ENCODE results near the gene OOEP.
A peak's percentile ranks its signal among the peaks of the same experiment; 100 is the strongest.
"Not testable (repeated sequence)": the region's sequence is repeated elsewhere in the genome, so short reads cannot be mapped to it uniquely, and the experiment has no call there.

Gene OOEP
- total RNA-seq: 0 to 0.66 (median 0) reads per million in 17 experiments

- no peak for DNase-seq
These were observed at the start of gene OOEP for GRCh38 chr6:73369563-73369962. TSS of gene OOEP (minus strand) at chr6:73369897. CDS start at chr6:73369792, 105 bp downstream.

DNA sequence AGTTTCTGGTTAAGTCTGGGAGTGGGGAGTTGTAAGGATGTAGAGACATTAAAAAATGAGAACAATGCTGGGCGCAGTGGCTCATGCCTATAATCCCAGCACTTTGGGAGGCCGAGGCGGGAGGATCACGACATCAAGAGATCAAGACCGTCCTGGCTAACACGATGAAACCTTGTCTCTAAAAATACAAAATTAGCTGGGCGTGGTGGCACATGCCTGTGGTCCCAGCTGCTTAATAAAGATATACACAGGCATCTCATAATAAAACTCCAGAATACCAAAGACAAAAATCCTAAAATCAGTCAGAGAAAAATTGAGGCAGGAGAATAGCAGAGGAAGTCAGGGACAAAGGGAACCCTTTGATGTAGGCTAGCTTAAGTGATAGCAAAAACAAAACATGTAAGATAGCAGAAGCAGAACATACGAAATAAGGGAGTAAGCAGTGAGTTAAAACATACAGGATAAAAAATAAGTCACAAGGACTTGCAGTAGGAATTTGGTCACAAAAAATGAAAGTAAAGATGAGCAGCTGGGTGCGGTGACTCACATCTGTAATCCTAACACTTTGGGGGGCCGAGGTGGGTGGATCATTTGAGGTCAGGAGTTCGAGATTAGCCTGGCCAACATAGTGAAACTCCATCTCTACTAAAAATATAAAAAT is 48.5 kb upstream of the OOEP start:
- DNase-seq: no peak

DNA sequence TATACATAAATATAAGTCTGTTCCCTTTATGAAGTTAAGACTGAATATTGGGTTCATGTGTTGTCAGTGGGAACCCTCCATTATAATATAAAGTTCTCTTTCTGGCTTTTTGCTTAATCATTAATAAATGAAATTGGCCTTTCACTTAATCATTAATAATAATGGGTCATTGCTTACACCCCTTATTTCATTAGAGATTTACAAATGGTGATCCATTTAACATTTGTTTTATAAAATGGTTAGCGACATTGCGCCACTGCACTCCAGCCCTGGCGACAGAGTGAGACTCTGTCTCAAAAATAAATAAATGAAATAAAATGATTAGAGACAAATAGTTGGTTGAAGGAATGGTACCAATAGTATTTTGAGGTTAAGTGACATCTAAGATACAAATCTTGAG is 43.4 kb upstream of the OOEP start:
- no peak for DNase-seq

GRCh38 chr6:73409395-73409794 is 39.7 kb upstream of the OOEP start:
- DNase-seq: no peak

DNA sequence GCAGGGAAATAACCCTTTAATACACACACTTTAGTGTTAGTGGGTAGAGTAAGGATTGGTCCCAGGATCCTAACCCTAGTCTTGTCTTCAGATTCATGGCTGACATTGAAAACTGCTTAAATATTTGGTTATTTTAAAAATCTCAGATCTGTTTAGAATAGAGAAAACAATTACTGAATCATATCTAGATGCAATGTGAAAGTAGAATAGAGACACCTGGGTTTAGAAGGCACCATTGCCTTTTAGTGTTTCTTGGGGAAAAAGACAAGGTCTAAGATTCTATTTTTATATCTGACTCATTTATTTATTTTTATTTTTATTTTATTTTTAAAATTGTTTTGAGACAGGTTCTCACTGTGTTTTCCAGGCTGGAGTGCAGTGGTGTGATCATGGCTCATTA is 31.0 kb upstream of the OOEP start:
- no peak for DNase-seq

GRCh38 chr6:73395875-73396274 is 26.2 kb upstream of the OOEP start:
- no peak for DNase-seq

DNA sequence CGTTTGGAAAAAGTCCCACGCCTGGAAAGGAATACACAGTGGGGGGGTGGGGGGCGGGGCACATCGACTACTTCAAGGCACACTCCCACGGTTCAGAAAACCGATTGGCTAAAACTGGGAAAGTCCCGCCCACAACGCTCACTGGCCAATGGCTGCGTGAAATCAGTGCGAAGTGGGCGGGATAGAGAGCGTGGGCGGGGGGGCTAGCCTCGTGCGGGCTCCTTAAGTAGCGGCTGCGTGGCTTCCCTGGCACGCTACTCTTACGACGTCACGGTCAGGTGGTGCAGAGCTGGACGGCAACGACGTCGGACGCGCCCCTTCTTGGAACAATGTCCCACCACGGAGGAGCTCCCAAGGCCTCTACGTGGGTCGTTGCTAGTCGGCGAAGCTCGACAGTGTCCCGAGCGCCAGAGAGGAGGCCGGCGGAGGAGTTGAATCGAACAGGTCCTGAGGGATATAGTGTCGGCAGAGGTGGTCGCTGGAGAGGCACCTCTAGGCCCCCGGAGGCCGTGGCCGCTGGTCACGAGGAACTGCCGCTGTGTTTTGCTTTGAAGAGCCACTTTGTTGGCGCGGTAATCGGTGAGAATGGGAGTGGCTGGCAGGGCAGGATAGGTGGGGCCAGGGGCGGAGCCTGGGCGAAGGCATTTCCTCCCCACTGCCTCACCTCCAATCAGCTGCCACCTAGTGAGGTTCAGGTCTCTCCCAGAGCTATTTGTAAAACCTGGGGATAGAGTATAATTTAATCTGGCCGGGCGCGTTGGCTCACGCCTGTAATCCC is 25.1 kb upstream of the OOEP start, which contains the start of gene DDX43:
Gene DDX43, plus strand, starts transcription at position 252 of the 778 bp plus-strand sequence. Its CDS starts 78 bp downstream, at position 330.
- peak; percentile 50 to 64 (median 62) for DNase-seq

DNA sequence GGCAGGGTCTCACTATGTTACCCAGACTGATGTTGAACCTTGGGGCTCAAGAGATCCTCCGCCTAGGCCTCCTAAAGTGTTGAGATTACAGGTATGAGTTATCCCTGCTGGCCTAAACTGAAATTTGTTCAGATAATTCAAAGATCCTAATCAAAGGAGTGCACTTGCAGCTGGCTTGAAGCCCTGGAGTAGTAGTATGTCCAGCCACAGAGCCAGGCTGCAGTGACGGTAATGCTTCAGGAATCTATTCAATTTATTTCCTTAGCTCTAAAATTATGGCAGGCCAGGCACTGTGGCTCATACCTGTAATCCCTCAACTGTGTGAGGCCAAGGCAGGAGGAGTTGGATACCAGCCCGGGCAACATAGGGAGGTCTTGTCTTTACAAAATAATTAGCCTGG is 23.6 kb upstream of the OOEP start:
- DNase-seq: no peak

- DNase-seq: not testable (repeated sequence)
These were observed 22.5 kb upstream of the OOEP start for GRCh38 chr6:73392188-73392587.

- no peak for DNase-seq
These were observed 22.0 kb upstream of the OOEP start for GRCh38 chr6:73391675-73392074.

DNA sequence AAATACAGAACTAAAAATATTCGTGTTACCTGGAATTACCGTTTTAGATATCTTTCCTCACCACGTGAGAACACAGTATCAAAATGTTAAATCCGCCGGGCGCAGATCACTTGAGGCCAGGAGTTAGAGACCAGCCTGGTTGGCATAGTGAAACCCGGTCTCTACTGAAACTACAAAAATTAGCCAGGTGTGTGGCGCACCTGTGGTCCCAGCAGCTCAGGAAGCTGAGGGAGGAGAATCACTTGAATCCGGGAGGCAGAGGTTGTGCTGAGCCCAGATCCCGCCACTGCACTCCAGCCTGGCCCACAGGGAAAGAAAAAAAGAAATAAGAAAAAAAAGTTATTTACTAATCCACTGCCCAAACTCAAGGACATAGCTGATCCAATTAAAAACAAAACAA is 20.2 kb upstream of the OOEP start:
- no peak for DNase-seq

- DNase-seq: peak; percentile 68 to 80 (median 72)
These were observed 19.3 kb upstream of the OOEP start for GRCh38 chr6:73388800-73389512.

- DNase-seq: peak in 1 of 4 experiments; percentile 6
These were observed 18.7 kb upstream of the OOEP start for GRCh38 chr6:73388433-73388799.

DNA sequence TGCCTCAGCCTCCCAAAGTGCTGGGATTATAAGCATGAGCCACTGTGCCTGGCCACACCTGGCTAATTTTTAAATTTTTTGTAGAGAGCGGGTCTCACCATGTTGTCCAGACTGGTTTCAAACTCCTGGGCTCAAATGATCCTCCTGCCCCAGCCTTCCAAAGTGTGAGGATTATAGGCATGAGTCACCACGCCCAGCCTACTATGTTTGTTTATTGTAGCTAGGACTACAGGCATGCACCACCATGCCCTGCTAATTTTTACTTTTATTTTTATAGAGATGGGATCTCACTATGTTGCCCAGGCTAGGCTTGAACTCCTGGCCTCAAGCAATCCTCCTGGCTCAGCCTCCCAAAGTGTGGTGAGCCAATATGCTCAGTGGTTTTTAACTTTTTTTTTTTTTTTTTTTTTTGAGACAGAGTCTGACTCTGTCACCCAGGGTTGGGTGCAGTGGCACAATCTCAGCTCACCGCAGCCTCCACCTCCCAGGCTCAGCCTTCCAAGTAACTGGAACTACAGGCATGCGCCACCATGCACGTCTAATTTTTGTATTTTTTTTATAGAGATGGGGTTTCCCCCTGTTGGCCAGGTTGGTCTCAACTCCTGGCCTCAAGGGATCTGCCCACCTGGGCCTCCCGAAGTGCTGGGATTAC is 12.9 kb upstream of the OOEP start:
- no peak for DNase-seq

DNA sequence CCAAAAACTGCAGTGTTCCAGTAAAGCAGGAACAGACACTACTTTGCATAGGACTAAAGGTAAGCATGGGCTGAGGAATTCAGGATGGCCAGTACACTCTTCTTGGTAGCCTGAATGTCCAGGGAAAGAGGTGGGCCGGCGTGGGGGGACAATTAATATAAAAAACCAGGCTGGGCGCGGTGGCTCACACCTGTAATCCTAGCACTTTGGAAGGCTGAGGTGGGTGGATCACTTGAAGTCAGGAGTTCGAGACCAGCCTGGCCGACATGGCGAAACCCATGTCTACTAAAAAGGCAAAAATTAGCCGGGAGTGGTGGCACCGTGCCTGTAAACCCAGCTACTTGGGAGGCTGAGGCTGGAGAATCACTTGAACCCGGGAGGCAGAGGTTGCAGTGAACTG is 11.8 kb upstream of the OOEP start:
- not testable (repeated sequence) for DNase-seq

DNA sequence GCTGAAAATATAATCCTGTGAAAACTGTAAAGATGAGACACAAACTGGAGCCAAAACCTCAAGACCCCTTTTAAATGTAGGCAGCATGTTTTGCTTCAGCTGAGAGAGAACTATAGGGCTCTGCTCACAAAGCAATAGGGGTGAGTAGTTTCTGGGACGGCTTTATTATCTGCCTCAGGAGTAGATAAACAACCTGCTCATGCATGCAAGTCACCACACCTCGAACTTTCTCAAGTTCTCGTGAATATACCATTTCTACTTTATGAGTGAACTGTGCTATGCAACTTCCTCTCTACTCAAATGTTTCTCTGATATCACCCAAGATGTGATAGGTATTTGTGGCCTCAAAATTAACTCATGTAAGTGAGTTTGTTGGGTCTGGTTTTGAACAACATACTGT is 7.5 kb upstream of the OOEP start:
- DNase-seq: no peak

DNA sequence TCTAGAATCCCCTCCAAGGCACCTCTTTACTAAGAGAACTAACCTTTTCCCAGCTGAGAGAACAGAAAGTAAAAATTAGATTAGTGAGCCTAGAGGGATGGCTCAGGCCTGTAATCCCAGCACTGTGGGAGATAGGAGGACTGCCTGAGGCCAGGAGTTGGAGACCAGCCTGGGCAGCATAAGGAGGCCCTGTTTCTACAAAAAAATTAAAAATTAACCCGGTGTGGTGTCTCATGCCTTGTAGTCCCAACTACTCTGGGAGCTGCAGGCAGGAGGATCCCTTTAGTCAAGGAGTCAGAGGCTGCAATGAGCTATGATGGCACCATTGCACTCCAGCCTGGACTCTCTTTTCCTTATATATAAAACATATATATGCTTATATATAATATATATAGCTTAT is 5.5 kb upstream of the OOEP start:
- no peak for DNase-seq

- no peak for DNase-seq
These were observed 2.8 kb upstream of the OOEP start for GRCh38 chr6:73372516-73372915.

DNA sequence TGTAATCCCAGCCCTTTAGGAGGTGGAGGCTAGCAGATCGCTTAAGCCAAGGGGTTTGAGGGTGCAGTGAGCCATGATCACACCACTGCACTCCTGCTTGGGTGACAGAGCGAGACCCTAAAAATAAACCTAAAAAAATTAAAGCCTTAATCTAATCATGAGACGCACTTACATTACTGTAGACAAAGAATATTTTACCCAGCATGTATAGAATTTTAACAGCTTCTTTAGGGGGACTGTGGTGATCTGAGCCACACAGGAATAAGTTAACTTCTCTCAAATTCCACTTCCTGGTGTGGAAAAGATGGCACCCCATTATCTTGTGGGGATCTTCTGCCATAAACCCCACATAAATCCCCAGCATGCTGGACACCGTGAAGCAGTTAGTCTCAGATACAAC is 2.3 kb upstream of the OOEP start:
- no peak for DNase-seq

DNA sequence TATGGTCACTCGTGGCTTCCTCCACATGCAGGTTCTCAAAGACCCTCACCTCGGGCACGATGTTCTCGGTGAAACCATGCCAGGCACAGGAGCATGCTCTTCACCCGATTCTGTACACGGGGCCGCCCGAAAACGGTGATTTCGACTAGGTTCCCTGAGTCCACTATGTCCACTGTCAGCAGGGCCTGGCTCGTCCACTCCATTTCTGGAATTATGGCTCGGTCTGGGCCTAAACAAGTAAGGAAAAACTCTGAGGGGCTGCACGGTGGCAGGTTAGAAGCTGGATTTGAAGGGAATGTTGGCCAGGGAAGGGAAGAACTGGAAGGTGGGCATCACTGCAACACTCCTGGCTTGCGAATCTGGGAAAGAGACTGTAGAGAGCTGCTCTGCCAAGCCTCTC is 540 bp downstream of the OOEP start:
- DNase-seq: no peak

- DNase-seq: no peak
These were observed 1.0 kb downstream of the OOEP start for GRCh38 chr6:73368675-73369074.

DNA sequence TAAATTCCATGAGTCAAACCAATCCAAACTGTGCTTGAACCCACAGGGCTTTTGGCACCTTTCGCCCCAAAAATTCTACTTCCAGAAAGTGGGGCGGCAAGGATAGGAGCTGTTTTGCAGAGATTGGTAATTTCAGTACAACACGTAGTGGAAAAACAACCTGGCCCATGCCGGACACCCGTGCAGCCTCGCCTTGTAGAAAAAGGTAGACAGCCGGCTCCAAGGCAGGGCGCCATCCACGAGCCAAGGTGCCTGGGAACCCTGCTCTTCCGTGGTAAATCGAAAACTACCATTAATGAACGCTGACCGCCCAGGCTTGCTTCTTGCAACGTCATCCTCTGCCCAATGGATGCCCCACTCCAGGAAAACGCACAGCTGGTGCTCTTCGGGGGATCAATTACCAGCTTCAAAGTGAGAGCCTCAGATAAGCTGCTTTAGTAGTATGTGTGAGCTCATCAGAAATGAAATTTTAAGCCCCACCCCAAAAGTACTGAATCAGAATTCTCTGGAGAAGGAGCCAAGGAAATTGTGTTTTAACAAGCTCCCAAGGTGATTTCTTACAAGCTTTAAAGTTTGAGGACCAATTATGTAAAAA is 1.8 kb downstream of the OOEP start:
- no peak for DNase-seq

- no peak for DNase-seq
These were observed 5.1 kb downstream of the OOEP start for GRCh38 chr6:73364549-73364948.

Data from suppressor macrophage (primary cell).